SK-N-SH (cell line): ENCODE measurements around the gene GHDC. TPM values are rescaled to one million over a fixed set of nuclear protein-coding genes. Genes with fewer than 3 reads are reported as not detected.

Experiments used
- CTCF ChIA-PET: fragments of 300-600, 350-600 bp; formaldehyde crosslinking; extraction: SDS; loops from one replicate; lab custom pipeline; 2021; lab: Yijun Ruan, JAX
- POLR2A ChIA-PET: fragments of 350-600 bp; sonication (Branson Sonifier 250); formaldehyde crosslinking; extraction: SDS; loops from one replicate; lab custom pipeline; 2020; ENCODE audit warnings: antibody characterized with exemption, inconsistent platforms; lab: Yijun Ruan, JAX
- DNase-seq: peaks from one replicate; pipeline ENCODE4 v3.0.0; 2012
- H2AFZ ChIP-seq: fragments of 200-600 bp; sonication (generic); 2 replicates; pipeline ENCODE4 v1.8.1; 2016; ENCODE audit warnings: antibody characterized with exemption, mild to moderate bottlenecking, low read depth
- H3F3A ChIP-seq: fragments of 200-600 bp; sonication (generic); replicated peaks from 2 replicates; pipeline ENCODE3; 2016; ENCODE audit warnings: antibody characterized with exemption, mild to moderate bottlenecking; ENCODE audit not compliant: insufficient read depth
- H3K27ac ChIP-seq, 2 experiments: fragments of 200-500 bp in 1 of 2; fragments of 200-600 bp in 1 of 2; sonication (Bioruptor generic) in 1 of 2; sonication (generic), shearing (Covaris generic) in 1 of 2; 2 replicates each; pipeline versions ENCODE4 v1.5.1 to v1.6.1; 2014 to 2016; ENCODE audit warnings: low read depth in 2 of 2, inconsistent platforms in 1 of 2, low read length in 1 of 2, mild to moderate bottlenecking in 1 of 2, mixed read lengths in 1 of 2
- H3K27me3 ChIP-seq: fragments of 200-600 bp; sonication (generic), shearing (Covaris generic); 2 replicates; pipeline ENCODE4 v1.6.1; 2016; ENCODE audit warnings: mixed run types; ENCODE audit not compliant: insufficient read depth
- H3K36me3 ChIP-seq, 2 experiments: fragments of 200-500 bp in 1 of 2; fragments of 200-600 bp in 1 of 2; sonication (Bioruptor generic) in 1 of 2; sonication (generic) in 1 of 2; replicated peaks in 1 of 2; 2 replicates each; pipeline versions ENCODE3 to v1.5.1; 2014 to 2016; ENCODE audit warnings: low read length in 1 of 2, mild to moderate bottlenecking in 1 of 2; ENCODE audit not compliant: insufficient read depth in 2 of 2, control insufficient read depth in 1 of 2
- H3K4me1 ChIP-seq, 2 experiments: fragments of 200-500 bp in 1 of 2; fragments of 200-600 bp in 1 of 2; sonication (Bioruptor generic) in 1 of 2; sonication (generic), shearing (Covaris generic) in 1 of 2; 2 replicates each; pipeline versions ENCODE4 v1.5.1 to v1.6.1; 2014 to 2016; ENCODE audit warnings: low read depth in 1 of 2, low read length in 1 of 2, mixed run types in 1 of 2; ENCODE audit not compliant: insufficient read depth in 2 of 2, control insufficient read depth in 1 of 2
- H3K4me2 ChIP-seq: fragments of 200-600 bp; sonication (generic), shearing (Covaris generic); 2 replicates; pipeline ENCODE4 v1.6.1; 2017; ENCODE audit warnings: mixed run types
- H3K4me3 ChIP-seq, 2 experiments: fragments of 200-500 bp in 1 of 2; fragments of 200-600 bp in 1 of 2; sonication (Bioruptor generic) in 1 of 2; sonication (generic), shearing (Covaris generic) in 1 of 2; 2 replicates each; pipeline versions ENCODE4 v1.5.1 to v1.8.1; 2014 to 2016; ENCODE audit warnings: low read depth in 2 of 2, inconsistent platforms in 1 of 2, low read length in 1 of 2, mild to moderate bottlenecking in 1 of 2, mixed read lengths in 1 of 2, moderate library complexity in 1 of 2
- H3K79me2 ChIP-seq: fragments of 200-600 bp; sonication (generic); 2 replicates; pipeline ENCODE4 v1.8.1; 2017; ENCODE audit warnings: mild to moderate bottlenecking; ENCODE audit not compliant: insufficient read depth
- H3K9ac ChIP-seq: fragments of 200-600 bp; sonication (generic); 2 replicates; pipeline ENCODE4 v1.6.1; 2017; ENCODE audit warnings: mixed run types
- H3K9me2 ChIP-seq: fragments of 200-600 bp; sonication (generic); 2 replicates; pipeline ENCODE4 v1.6.1; 2017; ENCODE audit warnings: mixed run types
- H3K9me3 ChIP-seq: fragments of 200-600 bp; sonication (generic); 2 replicates; pipeline ENCODE4 v1.6.1; 2017; ENCODE audit warnings: mixed run types, mild to moderate bottlenecking, moderate library complexity
- H4K20me1 ChIP-seq: fragments of 200-600 bp; sonication (generic); 2 replicates; pipeline ENCODE4 v1.6.1; 2017; ENCODE audit warnings: mild to moderate bottlenecking, mixed run types; ENCODE audit not compliant: insufficient read depth
- CHD2 ChIP-seq: fragments of 150-350 bp; IDR thresholded peaks from 2 replicates; pipeline ENCODE4 v1.6.1; 2018; ENCODE audit warnings: low read length; ENCODE audit not compliant: partially characterized antibody
- FOSL2 ChIP-seq: IDR thresholded peaks from 2 replicates; pipeline ENCODE4 v1.4.0; 2012; ENCODE audit warnings: low read depth, mild to moderate bottlenecking, moderate library complexity, borderline replicate concordance
- FOXJ3 ChIP-seq: sonication (generic); formaldehyde crosslinking; IDR thresholded peaks from 2 replicates; pipeline ENCODE4 v1.5.1; 2020; ENCODE audit warnings: mild to moderate bottlenecking, missing genetic modification reagents
- FOXM1 ChIP-seq: IDR thresholded peaks from 2 replicates; pipeline ENCODE4 v1.4.0; 2012; ENCODE audit warnings: low read depth, mild to moderate bottlenecking
- IRF3 ChIP-seq: fragments of 150-350 bp; IDR thresholded peaks from 2 replicates; pipeline ENCODE4 v1.6.1; 2016; ENCODE audit warnings: mild to moderate bottlenecking, low read depth, low read length
- MAX ChIP-seq: IDR thresholded peaks from 2 replicates; pipeline ENCODE4 v1.4.0; 2012; ENCODE audit warnings: low read depth
- NFIC ChIP-seq: IDR thresholded peaks from 2 replicates; pipeline ENCODE4 v1.4.0; 2012; ENCODE audit warnings: borderline replicate concordance
- NRF1 ChIP-seq: IDR thresholded peaks from 2 replicates; pipeline ENCODE4 v1.6.1; 2012; ENCODE audit warnings: low read depth, mild to moderate bottlenecking, low read length
- PBX3 ChIP-seq: IDR thresholded peaks from 2 replicates; pipeline ENCODE4; 2012
- POLR2AphosphoS5 ChIP-seq: IDR thresholded peaks from 2 replicates; pipeline ENCODE4 v1.6.1; 2012; ENCODE audit warnings: low read depth, low read length
- RCOR1 ChIP-seq: fragments of 150-350 bp; IDR thresholded peaks from 2 replicates; pipeline ENCODE4 v1.6.1; 2017; ENCODE audit warnings: antibody characterized with exemption, low read length
- REST ChIP-seq: IDR thresholded peaks from 2 replicates; pipeline ENCODE4 v1.6.1; 2012; ENCODE audit warnings: mild to moderate bottlenecking, low read depth, low read length, moderate library complexity
- RXRA ChIP-seq: IDR thresholded peaks from 2 replicates; pipeline ENCODE4 v1.4.0; 2012; ENCODE audit warnings: low read depth, mild to moderate bottlenecking, borderline replicate concordance
- SIN3A ChIP-seq: IDR thresholded peaks from 2 replicates; pipeline ENCODE4 v1.6.1; 2012; ENCODE audit warnings: low read depth, mild to moderate bottlenecking, low read length, moderate library complexity, borderline replicate concordance
- TAF1 ChIP-seq: IDR thresholded peaks from 2 replicates; pipeline ENCODE4 v1.6.1; 2012; ENCODE audit warnings: low read depth, mild to moderate bottlenecking, low read length, moderate library complexity, borderline replicate concordance
- TCF12 ChIP-seq: IDR thresholded peaks from 2 replicates; pipeline ENCODE4 v1.4.0; 2012
- USF1 ChIP-seq: IDR thresholded peaks from 2 replicates; pipeline ENCODE4 v1.4.0; 2012; ENCODE audit warnings: low read depth, borderline replicate concordance
- USF2 ChIP-seq: fragments of 150-350 bp; IDR thresholded peaks from 2 replicates; pipeline ENCODE4 v1.6.1; 2017; ENCODE audit warnings: antibody characterized with exemption, low read length, low read depth, borderline replicate concordance
- YY1 ChIP-seq: IDR thresholded peaks from 2 replicates; pipeline ENCODE4 v1.4.0; 2012; ENCODE audit warnings: low read depth, mild to moderate bottlenecking
- WGBS: methylation state at CpG from one replicate; pipeline ENCODE4 v1.1.6; 2017; ENCODE audit warnings: low lambda C conversion rate; 5-methylcytosine and 5-hydroxymethylcytosine counted together
- polyA plus RNA-seq, 3 experiments: library from polyadenylated mRNA; depleted of rRNA; stranded (reverse); fragments of >200 nt; gene quantifications; 2 replicates each; pipeline ENCODE4 v1.2.3, GENCODE V29; 2012

The GHDC gene
- polyA plus RNA-seq, 1 of the 3 experiments (the other 2 are of a cell fraction), result 15.8 TPM

GRCh38 chr17:42243493-42243982 is 49.2 kb upstream of the GHDC start (continued):
- TF ChIP-seq REST (no peak), FOXJ3 (CRISPR knock-in tag) (no peak), MAX (no peak), RCOR1 (no peak), POLR2AphosphoS5 (no peak), PBX3 (no peak), RXRA (no peak)

- Histone ChIP-seq H3K9me2 (no peaks in the 10 kb centered on the region), H3K4me2 (no peak overlapping the region), H3K36me3 (peaks cover 0 to 6% of the 10 kb centered on the region in 2 experiments), H3K9ac (no peak overlapping the region), H4K20me1 (no peaks in the 10 kb centered on the region; the same call in 1 of the 2 replicates), H2AFZ (no peak overlapping the region), H3F3A (peaks cover 3% of the 10 kb centered on the region), H3K79me2 (peaks cover 76% of the 10 kb centered on the region), H3K9me3 (no peaks in the 10 kb centered on the region), H3K4me3 (no peak overlapping the region), H3K27ac (no peak overlapping the region), H3K4me1 (no peaks in the 10 kb centered on the region), H3K27me3 (no peaks in the 10 kb centered on the region)
- DNase-seq, result no peak
- ChIA-PET POLR2A (no interaction called here), CTCF (no interaction called here)
- 94% methylated on average over 1 of the region's 1 CpG for WGBS
- TF ChIP-seq USF2 (no peak), FOXM1 (no peak), NFIC (no peak), POLR2AphosphoS5 (no peak), CHD2 (no peak), RCOR1 (no peak), USF1 (no peak), NRF1 (no peak), IRF3 (no peak), TAF1 (no peak), YY1 (no peak), TCF12 (no peak), SIN3A (no peak), FOSL2 (no peak), MAX (no peak), REST (no peak)
Observed at GRCh38 chr17:42241871-42242270, 47.6 kb upstream of the GHDC start.
